Endometrium (tissue), 2 donors: ENCODE results near the gene KRTAP13-4.

Source experiments
- FAIRE-seq: peaks from 2 replicates; lab custom pipeline; 2012; peaks lifted over from hg19 to GRCh38; lab: Jason Lieb, UNC
- donor health status: control.
- donor health status: control.

The KRTAP13-4 gene

GRCh38 chr21:30430170-30430655 lies at the start of gene KRTAP13-4:
KRTAP13-4 (plus strand) TSS chr21:30430220; CDS start chr21:30430276, 56 bp downstream.
- no peak for FAIRE-seq

DNA sequence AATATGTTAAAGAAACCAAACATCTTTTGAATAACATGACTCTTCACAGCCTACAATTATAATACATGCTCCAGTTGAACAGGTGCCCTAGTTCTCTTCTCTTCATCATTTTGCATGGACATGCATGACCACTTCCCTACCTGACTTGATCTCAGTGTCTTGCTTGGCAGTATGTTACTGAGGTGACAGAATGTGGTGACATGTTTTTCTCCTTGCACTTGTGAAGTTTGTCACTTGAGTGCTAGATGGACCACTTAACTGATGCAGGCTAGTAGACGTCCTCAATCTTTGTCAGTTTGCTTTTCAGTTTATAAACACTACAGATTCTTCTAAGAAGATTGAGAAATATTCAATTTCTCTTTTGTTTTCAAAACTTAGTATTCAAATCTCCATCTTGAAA lies 47.8 kb upstream of the KRTAP13-4 start:
- no peak for FAIRE-seq

- FAIRE-seq = no peak
These were observed 38.5 kb upstream of the KRTAP13-4 start for GRCh38 chr21:30391492-30392025.

DNA sequence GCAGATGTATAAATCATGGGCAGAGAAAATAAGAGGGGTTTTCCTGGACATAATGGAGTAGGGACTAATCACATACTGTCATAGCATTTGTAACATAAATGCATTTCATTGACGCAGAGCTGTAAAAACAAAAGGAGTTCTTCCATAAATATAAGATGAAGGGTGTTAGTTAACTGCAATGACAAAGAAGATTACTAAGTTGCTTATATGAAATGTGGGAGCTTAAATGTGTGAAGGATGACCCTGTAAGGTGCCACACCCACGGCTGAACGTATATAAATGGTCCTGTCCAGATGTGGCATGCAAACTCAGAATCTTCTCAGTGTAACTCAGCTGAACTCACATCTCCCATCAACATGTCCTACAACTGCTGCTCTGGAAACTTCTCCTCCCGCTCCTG lies 34.3 kb upstream of the KRTAP13-4 start, which contains the start of gene KRTAP13-1:
Gene KRTAP13-1 (plus strand): TSS at position 301 of the 400 bp plus-strand sequence. CDS start 56 bp downstream, at position 357.
- FAIRE-seq = no peak

- FAIRE-seq = no peak
These were observed 21.1 kb upstream of the KRTAP13-4 start for GRCh38 chr21:30408782-30409494.

DNA sequence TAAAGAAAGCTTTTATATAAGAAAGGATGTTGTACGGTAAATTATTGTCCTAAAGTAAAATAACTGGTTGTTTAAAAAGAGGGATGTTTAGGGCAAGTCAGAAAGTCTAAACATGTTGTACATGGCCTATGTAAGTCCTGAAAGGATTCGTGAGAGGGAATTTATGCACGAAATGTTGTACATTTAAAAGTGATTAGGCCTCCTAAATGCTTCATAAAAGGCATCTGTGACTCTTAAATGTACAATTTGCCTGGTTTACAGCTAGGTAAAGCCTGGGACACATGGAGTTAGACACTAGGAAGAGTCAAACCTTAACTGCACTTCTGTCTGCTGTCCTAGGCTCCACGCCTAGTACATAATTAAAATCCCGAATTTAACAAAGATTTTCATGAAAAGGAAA lies 14.0 kb upstream of the KRTAP13-4 start:
- no peak for FAIRE-seq

DNA sequence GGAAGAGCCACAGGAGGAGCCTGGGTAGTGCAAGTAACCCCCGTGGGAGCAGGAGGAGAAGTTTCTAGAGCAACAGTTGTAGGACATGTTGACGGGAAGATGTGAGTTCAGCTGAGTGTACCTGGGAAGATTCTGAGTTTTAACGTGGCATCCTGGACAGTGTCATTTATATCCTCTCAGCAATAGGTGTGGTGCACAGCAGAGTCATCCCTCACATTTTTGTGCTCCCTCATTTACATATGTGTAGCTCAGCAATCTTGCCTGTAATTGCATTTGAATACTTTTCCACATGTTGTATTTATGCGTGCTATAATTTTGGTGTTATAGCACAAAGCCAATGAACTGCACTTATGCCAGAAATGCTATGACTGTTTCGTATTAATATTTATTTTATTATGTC lies 4.2 kb upstream of the KRTAP13-4 start, which contains the start of gene KRTAP13-3:
Gene KRTAP13-3 (minus strand): TSS at position 101 of the 400 bp plus-strand sequence. CDS start 14 bp downstream, at position 87.
- FAIRE-seq = no peak

DNA sequence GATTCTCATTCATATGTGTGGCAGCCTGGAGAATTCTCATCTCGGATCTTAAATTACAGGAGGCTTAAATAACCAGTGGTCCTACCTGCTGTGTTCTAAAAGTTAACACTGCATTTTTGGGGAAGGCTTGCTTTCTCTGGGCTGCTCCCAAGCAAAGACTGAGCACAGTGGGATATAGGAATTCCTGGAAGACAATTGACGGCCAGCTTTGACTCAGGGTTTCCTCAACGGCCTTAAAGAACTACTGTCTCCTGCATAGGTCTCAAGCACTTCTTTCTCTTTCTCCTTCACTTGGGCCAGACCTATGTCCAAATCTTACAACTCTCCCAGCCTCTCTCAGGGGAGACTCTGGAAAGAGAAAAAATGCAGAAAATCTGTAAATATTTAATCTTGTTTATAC lies 3.3 kb upstream of the KRTAP13-4 start:
- no peak for FAIRE-seq

- no peak for FAIRE-seq
These were observed 4.1 kb downstream of the KRTAP13-4 start for GRCh38 chr21:30434033-30434631.

- no peak for FAIRE-seq
These were observed 7.1 kb downstream of the KRTAP13-4 start for GRCh38 chr21:30437010-30437565.

GRCh38 chr21:30439975-30440374 lies 10.0 kb downstream of the KRTAP13-4 start, which contains the start of gene KRTAP15-1:
KRTAP15-1 (plus strand) TSS chr21:30440275; CDS start chr21:30440328, 53 bp downstream.
- no peak for FAIRE-seq

GRCh38 chr21:30443226-30443625 lies 13.2 kb downstream of the KRTAP13-4 start:
- no peak for FAIRE-seq

GRCh38 chr21:30444204-30444603 lies 14.2 kb downstream of the KRTAP13-4 start:
- no peak for FAIRE-seq

DNA sequence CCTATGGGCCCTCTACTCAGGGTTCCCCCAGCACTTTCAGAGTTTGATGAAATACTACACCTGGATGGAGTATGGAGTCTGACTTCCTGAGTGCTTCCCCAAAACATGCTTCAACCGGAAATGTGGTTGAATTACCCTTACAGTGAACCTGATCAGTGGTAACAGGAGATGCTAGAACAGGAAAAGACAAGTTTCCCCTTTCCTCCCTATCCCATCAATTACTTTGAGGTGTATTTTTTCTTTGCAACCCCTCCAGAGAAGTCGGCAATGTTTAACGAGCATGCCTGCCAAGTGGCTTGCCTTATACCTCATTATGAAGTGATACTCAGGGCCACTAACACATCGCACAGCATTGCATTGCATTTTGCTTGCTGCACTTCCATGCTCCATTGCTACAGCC lies 17.0 kb downstream of the KRTAP13-4 start:
- FAIRE-seq = no peak

- no peak for FAIRE-seq
These were observed 18.5 kb downstream of the KRTAP13-4 start for GRCh38 chr21:30448514-30448913.

DNA sequence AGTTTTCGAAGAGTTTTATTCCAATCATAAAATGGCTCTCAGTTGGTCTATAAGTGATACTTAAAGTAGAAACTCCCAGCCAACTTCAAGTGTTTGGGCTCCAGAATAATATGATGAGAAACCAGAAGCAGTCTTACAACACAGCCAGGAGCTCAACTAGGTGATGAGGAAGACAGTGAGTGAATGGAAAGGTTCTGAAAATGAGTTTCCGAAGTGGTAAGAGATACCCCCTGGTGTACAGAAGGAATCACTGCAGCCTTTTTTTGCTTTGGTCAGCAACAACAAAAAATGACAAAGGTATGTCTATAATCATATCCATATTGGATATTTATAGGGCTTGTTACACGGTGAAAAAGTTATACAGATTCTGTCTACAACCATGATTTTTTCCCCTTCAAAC lies 33.7 kb downstream of the KRTAP13-4 start:
- FAIRE-seq = no peak

DNA sequence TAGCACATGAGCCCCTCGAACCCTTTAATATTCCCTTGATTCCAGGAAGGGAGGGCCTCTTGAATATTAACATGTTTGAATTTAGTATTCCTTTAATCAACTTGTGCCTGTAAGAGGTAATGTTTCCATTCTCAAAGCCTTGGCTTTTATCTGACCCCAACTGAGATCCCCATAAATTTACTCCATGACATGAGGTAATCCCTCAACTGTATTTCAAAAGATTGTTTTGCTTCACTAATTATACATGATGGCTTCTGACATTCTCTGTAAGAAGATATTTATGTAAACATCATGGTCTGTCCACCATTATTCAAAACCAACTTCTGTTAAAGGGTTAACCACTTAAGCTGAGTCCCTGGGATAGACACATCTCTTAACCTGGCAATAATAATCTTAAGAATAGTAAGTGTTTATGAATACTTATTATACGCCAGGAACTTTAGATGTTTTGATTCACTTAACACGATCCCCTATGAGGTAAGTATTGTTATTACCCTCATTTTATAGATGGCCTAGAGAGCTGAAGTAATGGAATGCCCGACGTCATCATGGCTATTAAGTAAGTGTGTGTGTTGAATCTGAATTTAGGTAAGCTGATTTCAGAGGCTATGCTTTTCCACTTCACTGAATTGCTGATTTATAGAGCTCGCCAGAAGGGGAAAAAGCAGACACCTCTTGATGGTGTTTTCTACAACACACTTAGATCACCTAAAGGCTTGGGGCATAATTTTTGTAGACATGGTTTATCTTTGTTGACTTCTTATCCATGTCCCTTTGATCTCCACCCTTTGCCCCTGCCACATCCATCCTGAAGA lies 39.1 kb downstream of the KRTAP13-4 start:
- no peak for FAIRE-seq

- no peak for FAIRE-seq
These were observed 48.0 kb downstream of the KRTAP13-4 start for GRCh38 chr21:30478004-30478403.

GRCh38 chr21:30479259-30479658 lies 49.2 kb downstream of the KRTAP13-4 start:
- no peak for FAIRE-seq

DNA sequence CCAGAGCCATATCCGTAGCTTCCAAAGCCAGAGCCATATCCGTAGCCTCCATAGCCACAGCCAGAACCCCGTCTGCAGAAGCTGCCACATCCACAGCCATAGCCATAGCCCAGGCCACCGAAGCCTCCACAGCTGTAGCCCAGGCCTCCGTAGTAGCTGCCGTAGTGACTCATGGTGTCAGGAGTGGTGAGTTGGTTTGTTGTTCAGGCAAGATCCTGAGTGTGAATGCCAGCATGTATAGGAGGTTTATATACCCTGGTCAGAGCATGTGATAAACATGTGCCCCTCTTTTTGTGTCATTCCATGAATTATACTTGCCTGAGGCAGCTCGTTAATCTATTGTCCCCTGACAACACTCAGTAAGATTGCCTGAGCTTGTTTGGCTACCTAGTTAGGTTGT lies 50.1 kb downstream of the KRTAP13-4 start, which contains the start of gene KRTAP19-1:
Gene KRTAP19-1 (minus strand): TSS at position 223 of the 400 bp plus-strand sequence. CDS start 50 bp downstream, at position 173.
- no peak for FAIRE-seq
